HepG2 (cell line): ENCODE measurements around the gene P2RY1. TPM values are rescaled to one million over a fixed set of nuclear protein-coding genes. Genes with fewer than 3 reads are reported as not detected.

ENCODE experiments used
- ATAC-seq: fragments of 200-7000 bp; cut with Tn5 transposase; 3 replicates; pipeline ENCODE4 v1.9.1; 2020; ENCODE audit warnings: mild to moderate bottlenecking, moderate library complexity
- BruUV-seq: library from RNA; stranded (reverse); fragments of 400-500 nt; replicated peaks from 2 replicates; lab custom pipeline; 2021; lab: Mats Ljungman, UMichigan
- CTCF ChIA-PET: fragments of 300-600 bp; formaldehyde crosslinking; extraction: SDS; loops from one replicate; lab custom pipeline; 2021; ENCODE audit warnings: low total read pairs, inconsistent platforms, low intra/inter-chr PET ratio; lab: Yijun Ruan, JAX
- POLR2A ChIA-PET: fragments of 350-600 bp; sonication (Branson Sonifier 250); formaldehyde crosslinking; loops from one replicate; lab custom pipeline; 2020; ENCODE audit warnings: antibody characterized with exemption, inconsistent platforms; lab: Yijun Ruan, JAX
- DNase-seq: peaks from one replicate; pipeline ENCODE4 v3.0.0-alpha.2; 2015; ENCODE audit warnings: low spot score
- FAIRE-seq: peaks from 3 replicates; lab custom pipeline; 2011; peaks lifted over from hg19 to GRCh38; lab: Jason Lieb, UNC
- H2AFZ ChIP-seq: one replicate; pipeline ENCODE4 v1.6.1; 2011; ENCODE audit warnings: low read length, inconsistent platforms
- H3K27ac ChIP-seq: fragments of 300-600 bp; 3 replicates; pipeline ENCODE4 v1.8.0; 2011; ENCODE audit warnings: mixed run types, mild to moderate bottlenecking, mixed read lengths, low read length, inconsistent platforms; ENCODE audit not compliant: insufficient read depth; ENCODE audit errors: extremely low read length
- H3K27me3 ChIP-seq, 2 experiments: fragments of 200-600 bp in 1 of 2; 2 replicates in 1 of 2; 3 replicates in 1 of 2; pipeline versions ENCODE4 v1.6.0 to v1.8.0; 2011; ENCODE audit warnings: low read length in 2 of 2, mild to moderate bottlenecking in 2 of 2, moderate library complexity in 2 of 2, inconsistent platforms in 1 of 2; ENCODE audit not compliant: insufficient read depth in 2 of 2, control insufficient read depth in 1 of 2
- H3K36me3 ChIP-seq, 2 experiments: fragments of 200-600 bp in 1 of 2; replicated peaks in 1 of 2; 2 replicates in 1 of 2; 3 replicates in 1 of 2; pipeline versions ENCODE4 v1.5.1 to v1.8.0; 2011; ENCODE audit warnings: low read length in 2 of 2, inconsistent platforms in 1 of 2; ENCODE audit not compliant: insufficient read depth in 2 of 2, control insufficient read depth in 1 of 2
- H3K4me1 ChIP-seq: 2 replicates; pipeline ENCODE4 v1.5.1; 2012; ENCODE audit warnings: low read length, inconsistent platforms; ENCODE audit not compliant: insufficient read depth
- H3K4me2 ChIP-seq: 2 replicates; pipeline ENCODE4 v1.6.0; 2011; ENCODE audit warnings: low read depth, low read length, inconsistent platforms
- H3K4me3 ChIP-seq, 3 experiments: fragments of 200-600 bp in 1 of 3; sonication (generic), shearing (Covaris generic) in 1 of 3; replicated peaks in 1 of 3; 2 replicates each; pipeline ENCODE4 v1.5.1; 2011 to 2016; ENCODE audit warnings: low read length in 3 of 3, inconsistent platforms in 2 of 3, low read depth in 2 of 3, mild to moderate bottlenecking in 2 of 3, control low read depth in 1 of 3, mixed read lengths in 1 of 3; ENCODE audit not compliant: insufficient read depth in 1 of 3
- H3K79me2 ChIP-seq: one replicate; pipeline ENCODE4 v1.6.1; 2011; ENCODE audit warnings: low read length, inconsistent platforms; ENCODE audit not compliant: insufficient read depth
- H3K9ac ChIP-seq: 2 replicates; pipeline ENCODE4 v1.6.0; 2011; ENCODE audit warnings: mild to moderate bottlenecking, low read depth, low read length, inconsistent platforms; ENCODE audit not compliant: insufficient read depth
- H3K9me3 ChIP-seq: 2 replicates; pipeline ENCODE4 v1.5.1; 2012; ENCODE audit warnings: mild to moderate bottlenecking, low read length
- H4K20me1 ChIP-seq: 2 replicates; pipeline ENCODE4 v1.6.0; 2011; ENCODE audit warnings: inconsistent platforms, mild to moderate bottlenecking, low read length, moderate library complexity; ENCODE audit not compliant: insufficient read depth
- CREM ChIP-seq, 2 experiments: sonication (generic) in 1 of 2; formaldehyde crosslinking in 1 of 2; IDR thresholded peaks; 2 replicates each; pipeline versions ENCODE4 v1.4.0 to v1.6.1; 2016 to 2020; ENCODE audit warnings: antibody characterized with exemption in 1 of 2, mild to moderate bottlenecking in 1 of 2, missing genetic modification reagents in 1 of 2
- JUNB ChIP-seq: sonication (generic); formaldehyde crosslinking; IDR thresholded peaks from 2 replicates; pipeline ENCODE4 v1.8.0; 2022; ENCODE audit warnings: missing genetic modification reagents, mild to moderate bottlenecking, borderline replicate concordance
- MIER2 ChIP-seq: IDR thresholded peaks from 2 replicates; pipeline ENCODE4 v1.6.1; 2016; ENCODE audit warnings: missing biosample characterization, missing genetic modification reagents
- SNAI1 ChIP-seq: sonication (generic); formaldehyde crosslinking; IDR thresholded peaks from 2 replicates; pipeline ENCODE4 v1.5.0; 2020; ENCODE audit warnings: mild to moderate bottlenecking, missing genetic modification reagents, borderline replicate concordance
- TP53 ChIP-seq: sonication (generic); formaldehyde crosslinking; conservative IDR thresholded peaks from 2 replicates; pipeline ENCODE4 v1.4.0; 2020; ENCODE audit warnings: missing genetic modification reagents
- ZNF20 ChIP-seq: sonication (generic); formaldehyde crosslinking; IDR thresholded peaks from 2 replicates; pipeline ENCODE4 v1.4.0; 2020; ENCODE audit warnings: mild to moderate bottlenecking, moderate library complexity, missing genetic modification reagents
- ZNF530 ChIP-seq: sonication (generic); formaldehyde crosslinking; IDR thresholded peaks from 2 replicates; pipeline ENCODE4 v1.5.0; 2020; ENCODE audit warnings: low read depth, mild to moderate bottlenecking, missing genetic modification reagents
- WGBS: methylation state at CpG from one replicate; pipeline ENCODE4 v1.1.6; 2017; ENCODE audit warnings: low lambda C conversion rate; 5-methylcytosine and 5-hydroxymethylcytosine counted together
- in situ Hi-C: cut with HindIII; loops from 2 replicates; pipeline ENCODE4 v1.10.0; 2017; ENCODE audit warnings: low pct_unique_long_range_greater_than_20kb; ENCODE audit not compliant: extremely low pct_ligation_motif_present
- intact Hi-C: fragments of 100-400 bp; cut with micrococcal nuclease; formaldehyde crosslinking; loops from one replicate; pipeline ENCODE4 v1.10.0; 2022; ENCODE audit not compliant: unreplicated experiment
- polyA plus RNA-seq, 8 experiments: library from polyadenylated mRNA; depleted of rRNA in 3 of 8; stranded (reverse) in 7 of 8; unstranded in 1 of 8; fragments of >200 nt; fragmentation: Illumina TruSeq in 4 of 8; extraction: Trizol in 4 of 8; gene quantifications; 2 replicates each; pipeline versions ENCODE4 v1.2.1 to v1.2.3, GENCODE V29; 2011 to 2016; ENCODE audit warnings: low read depth in 4 of 8, missing spikeins in 1 of 8, mixed read lengths in 1 of 8; ENCODE audit not compliant: insufficient read depth in 1 of 8
- total RNA-seq, 5 experiments: library from RNA; depleted of rRNA; stranded (reverse); fragments of >200 nt; fragmentation: Illumina TruSeq; extraction: Trizol; gene quantifications; 2 replicates each; pipeline ENCODE4 v1.2.3, GENCODE V29; 2016; ENCODE audit warnings: low read depth in 1 of 5
- TF ChIP-seq, protein P1 (sequence below): sonication (generic); formaldehyde crosslinking; IDR thresholded peaks from 2 replicates; pipeline ENCODE4 v1.5.0; 2020; ENCODE audit warnings: missing genetic modification reagents
- TF ChIP-seq, protein P2 (sequence below): IDR thresholded peaks from 2 replicates; pipeline ENCODE4 v1.6.1; 2012; ENCODE audit warnings: low read length, improper control_type of control experiment

Gene P2RY1
- total and polyA plus RNA-seq, 2 of the 13 experiments (the other 11 are each of a cell fraction or from before 2014, with no cell fraction given) = not detected

DNA sequence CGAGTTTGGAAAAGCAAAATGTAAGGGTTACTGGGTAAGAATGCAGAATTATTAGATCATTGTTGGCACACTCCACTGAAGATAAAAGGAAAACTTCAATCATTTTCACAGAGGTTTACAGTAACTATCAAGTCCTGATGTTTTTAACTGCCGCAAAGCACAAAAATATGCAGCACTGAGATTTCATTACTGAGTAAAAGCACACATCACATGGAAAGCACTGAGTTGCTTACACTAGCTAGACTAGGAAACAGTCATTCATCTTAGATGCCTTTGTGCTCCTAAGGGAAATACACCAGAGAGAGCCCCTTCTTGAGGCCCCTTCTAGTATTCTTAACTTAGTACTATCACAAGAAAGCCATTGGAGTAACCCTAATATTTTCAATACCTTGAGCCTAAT is 11.8 kb upstream of the P2RY1 start (continued):
- no peak for TF ChIP-seq ZNF530

DNA sequence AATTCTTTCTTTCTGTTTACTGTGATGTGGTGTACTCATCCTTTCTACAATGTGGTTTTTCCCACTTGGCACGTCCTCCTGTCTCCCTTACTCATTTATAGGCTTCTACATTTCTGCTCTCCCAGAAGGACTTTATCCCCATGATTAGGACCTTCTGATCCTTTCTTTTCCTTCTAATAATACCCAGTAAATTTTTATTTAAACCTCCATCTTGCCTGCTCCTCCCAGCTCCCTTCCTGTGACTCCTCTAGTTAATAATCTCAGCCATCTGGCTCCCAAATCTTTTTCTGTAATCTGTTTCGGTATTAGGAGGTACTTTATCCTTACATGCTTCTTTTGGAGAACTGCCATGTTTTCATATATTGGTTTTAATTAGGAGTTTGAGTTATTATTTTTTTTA is 11.2 kb upstream of the P2RY1 start:
- ATAC-seq (no peak), DNase-seq (no peak), FAIRE-seq (no peak)
- Histone ChIP-seq H3K4me1 (no peaks in the 10 kb centered on the region), H3K9me3 (no peaks in the 10 kb centered on the region), H2AFZ (no peak overlapping the region), H3K27me3 (no peaks in the 10 kb centered on the region; a peak in 1 of 5 replicates), H4K20me1 (no peaks in the 10 kb centered on the region), H3K36me3 (no peaks in the 10 kb centered on the region), H3K27ac (no peak overlapping the region)
- POLR2A ChIA-PET = no interaction called here
- in situ Hi-C loops = no loop called here
- BruUV-seq = no TSS peak
- no peak for TF ChIP-seq ZNF20 (CRISPR knock-in tag)
- no peak for TF ChIP-seq MIER2 (CRISPR knock-in tag)
- no peak for TF ChIP-seq JUNB (CRISPR knock-in tag)
- TF ChIP-seq, protein P1, sequence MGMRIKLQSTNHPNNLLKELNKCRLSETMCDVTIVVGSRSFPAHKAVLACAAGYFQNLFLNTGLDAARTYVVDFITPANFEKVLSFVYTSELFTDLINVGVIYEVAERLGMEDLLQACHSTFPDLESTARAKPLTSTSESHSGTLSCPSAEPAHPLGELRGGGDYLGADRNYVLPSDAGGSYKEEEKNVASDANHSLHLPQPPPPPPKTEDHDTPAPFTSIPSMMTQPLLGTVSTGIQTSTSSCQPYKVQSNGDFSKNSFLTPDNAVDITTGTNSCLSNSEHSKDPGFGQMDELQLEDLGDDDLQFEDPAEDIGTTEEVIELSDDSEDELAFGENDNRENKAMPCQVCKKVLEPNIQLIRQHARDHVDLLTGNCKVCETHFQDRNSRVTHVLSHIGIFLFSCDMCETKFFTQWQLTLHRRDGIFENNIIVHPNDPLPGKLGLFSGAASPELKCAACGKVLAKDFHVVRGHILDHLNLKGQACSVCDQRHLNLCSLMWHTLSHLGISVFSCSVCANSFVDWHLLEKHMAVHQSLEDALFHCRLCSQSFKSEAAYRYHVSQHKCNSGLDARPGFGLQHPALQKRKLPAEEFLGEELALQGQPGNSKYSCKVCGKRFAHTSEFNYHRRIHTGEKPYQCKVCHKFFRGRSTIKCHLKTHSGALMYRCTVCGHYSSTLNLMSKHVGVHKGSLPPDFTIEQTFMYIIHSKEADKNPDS (CRISPR knock-in tag) = no peak
- TF ChIP-seq CREM (IDR thresholded peaks at IDR 0.05) = no peak
- no peak for TF ChIP-seq CREM (CRISPR knock-in tag; IDR thresholded peaks at IDR 0.05)
- no peak for TF ChIP-seq TP53 (CRISPR knock-in tag)
- TF ChIP-seq, protein P2, sequence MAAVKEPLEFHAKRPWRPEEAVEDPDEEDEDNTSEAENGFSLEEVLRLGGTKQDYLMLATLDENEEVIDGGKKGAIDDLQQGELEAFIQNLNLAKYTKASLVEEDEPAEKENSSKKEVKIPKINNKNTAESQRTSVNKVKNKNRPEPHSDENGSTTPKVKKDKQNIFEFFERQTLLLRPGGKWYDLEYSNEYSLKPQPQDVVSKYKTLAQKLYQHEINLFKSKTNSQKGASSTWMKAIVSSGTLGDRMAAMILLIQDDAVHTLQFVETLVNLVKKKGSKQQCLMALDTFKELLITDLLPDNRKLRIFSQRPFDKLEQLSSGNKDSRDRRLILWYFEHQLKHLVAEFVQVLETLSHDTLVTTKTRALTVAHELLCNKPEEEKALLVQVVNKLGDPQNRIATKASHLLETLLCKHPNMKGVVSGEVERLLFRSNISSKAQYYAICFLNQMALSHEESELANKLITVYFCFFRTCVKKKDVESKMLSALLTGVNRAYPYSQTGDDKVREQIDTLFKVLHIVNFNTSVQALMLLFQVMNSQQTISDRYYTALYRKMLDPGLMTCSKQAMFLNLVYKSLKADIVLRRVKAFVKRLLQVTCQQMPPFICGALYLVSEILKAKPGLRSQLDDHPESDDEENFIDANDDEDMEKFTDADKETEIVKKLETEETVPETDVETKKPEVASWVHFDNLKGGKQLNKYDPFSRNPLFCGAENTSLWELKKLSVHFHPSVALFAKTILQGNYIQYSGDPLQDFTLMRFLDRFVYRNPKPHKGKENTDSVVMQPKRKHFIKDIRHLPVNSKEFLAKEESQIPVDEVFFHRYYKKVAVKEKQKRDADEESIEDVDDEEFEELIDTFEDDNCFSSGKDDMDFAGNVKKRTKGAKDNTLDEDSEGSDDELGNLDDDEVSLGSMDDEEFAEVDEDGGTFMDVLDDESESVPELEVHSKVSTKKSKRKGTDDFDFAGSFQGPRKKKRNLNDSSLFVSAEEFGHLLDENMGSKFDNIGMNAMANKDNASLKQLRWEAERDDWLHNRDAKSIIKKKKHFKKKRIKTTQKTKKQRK = no peak
- no peak for TF ChIP-seq SNAI1
- TF ChIP-seq, all 625 proteins: peak for 0
- Histone ChIP-seq H3K9ac (no peak overlapping the region), H3K4me3 (no peak overlapping the region), H3K79me2 (no peaks in the 10 kb centered on the region), H3K4me2 (no peak overlapping the region)
- intact Hi-C loops = no loop called here
- WGBS = 3% methylated on average over 2 of the region's 2 CpGs
- CTCF ChIA-PET = no interaction called here
